Natural killer cell (primary cell): ENCODE results near the gene LMBR1. TPM values are rescaled to one million over a fixed set of nuclear protein-coding genes. Genes with fewer than 3 reads are reported as not detected.
"Not testable (repeated sequence)": the region's sequence is repeated elsewhere in the genome, so short reads cannot be mapped to it uniquely, and the experiment has no call there.

ENCODE experiments used
- ATAC-seq, 3 donors: fragments of 150-1000 bp in 2 of 3; fragments of 200-7000 bp in 1 of 3; cut with Tn5 transposase; 1 replicate in 1 of 3; 2 replicates in 2 of 3; pipeline ENCODE4 v1.10.0; 2021; ENCODE audit warnings: mild to moderate bottlenecking in 2 of 3, moderate library complexity in 2 of 3
- DNase-seq, 2 donors: peaks; one replicate each; pipeline versions ENCODE4 v3.0.0 to v3.0.0-alpha.2; 2013 to 2021; ENCODE audit warnings: mixed read lengths in 1 of 2
- H3K27ac ChIP-seq: one replicate; pipeline ENCODE4 v1.5.1; 2013; ENCODE audit warnings: mild to moderate bottlenecking, low read length
- H3K27me3 ChIP-seq: one replicate; pipeline ENCODE4 v1.6.1; 2013; ENCODE audit warnings: low read length; ENCODE audit not compliant: control insufficient read depth, insufficient read depth
- H3K36me3 ChIP-seq: one replicate; pipeline ENCODE4 v1.6.1; 2013; ENCODE audit warnings: low read length; ENCODE audit not compliant: control insufficient read depth, insufficient read depth
- H3K4me1 ChIP-seq: one replicate; pipeline ENCODE4 v1.6.1; 2013; ENCODE audit warnings: low read length; ENCODE audit not compliant: control insufficient read depth, insufficient read depth
- H3K4me3 ChIP-seq: one replicate; pipeline ENCODE4 v1.5.1; 2013; ENCODE audit warnings: low read length
- H3K9me3 ChIP-seq: one replicate; pipeline ENCODE4 v1.6.1; 2013; ENCODE audit warnings: low read length; ENCODE audit not compliant: control insufficient read depth, insufficient read depth
- H3K27ac Mint-ChIP-seq, 2 donors: one replicate each; pipeline ENCODE4 v1.8.0; 2022; ENCODE audit warnings: mild to moderate bottlenecking in 2 of 2, mixed read lengths in 2 of 2, moderate library complexity in 1 of 2
- H3K27me3 Mint-ChIP-seq, 2 donors: one replicate each; pipeline ENCODE4 v1.8.0; 2022; ENCODE audit warnings: low read depth in 2 of 2, mixed read lengths in 2 of 2
- H3K36me3 Mint-ChIP-seq: one replicate; pipeline ENCODE4 v1.8.0; 2022; ENCODE audit warnings: mixed read lengths
- H3K4me1 Mint-ChIP-seq, 2 donors: one replicate each; pipeline ENCODE4 v1.8.0; 2022; ENCODE audit warnings: mixed read lengths in 2 of 2
- H3K4me3 Mint-ChIP-seq: one replicate; pipeline ENCODE4 v1.8.0; 2022; ENCODE audit warnings: mild to moderate bottlenecking, moderate library complexity, mixed read lengths
- H3K9me3 Mint-ChIP-seq, 2 donors: one replicate each; pipeline ENCODE4 v1.8.0; 2022; ENCODE audit warnings: mixed read lengths in 2 of 2
- WGBS: methylation state at CpG from one replicate; pipeline ENCODE4 v1.1.7; 2013; ENCODE audit warnings: missing lambda C conversion rate; ENCODE audit not compliant: insufficient coverage; 5-methylcytosine and 5-hydroxymethylcytosine counted together
- intact Hi-C: fragments of 100-400 bp; cut with micrococcal nuclease; formaldehyde crosslinking; loops from one replicate; pipeline ENCODE4 v1.14.2; 2022
- total RNA-seq, 4 donors: library from RNA; stranded (reverse); fragments of 120-200 nt in 1 of 4; gene quantifications; one replicate each; pipeline versions ENCODE4 v1.2.3 to v1.2.4, GENCODE V29; 2013 to 2022
- TF ChIP-seq, protein P1 (sequence below): fragments of 200-600 bp; IDR thresholded peaks from one replicate; pipeline ENCODE4 v1.8.0; 2022; ENCODE audit warnings: antibody characterized with exemption

Gene LMBR1
- total RNA-seq, 3 donors from 2014 or later (not counting 1 experiment from before 2014, with no cell fraction given): 60.4 to 71.7 (median 66.1) TPM

DNA sequence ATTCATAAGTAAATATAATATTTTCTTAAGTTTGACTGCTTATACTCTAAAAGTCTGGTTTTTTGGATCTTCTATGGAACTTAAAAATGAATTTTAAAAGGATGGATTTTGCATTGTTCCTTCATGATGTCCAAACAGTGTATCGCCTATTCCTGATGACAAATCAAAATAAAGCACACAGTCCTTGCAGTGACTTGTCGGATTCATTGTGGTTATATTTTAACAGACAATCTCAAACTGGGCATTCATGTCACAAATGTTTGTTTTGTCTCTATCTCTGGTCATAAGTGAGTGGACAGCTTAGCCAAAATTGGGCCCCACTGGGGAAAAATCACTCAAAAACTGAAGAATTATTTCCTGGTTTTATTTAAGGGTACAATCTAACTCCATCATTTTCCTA is 74.8 kb downstream of the LMBR1 start:
- Histone ChIP-seq H3K36me3 (no peaks in the 10 kb centered on the region), H3K27me3 (no peaks in the 10 kb centered on the region), H3K9me3 (no peaks in the 10 kb centered on the region), H3K4me3 (no peak overlapping the region), H3K4me1 (no peaks in the 10 kb centered on the region), H3K27ac (no peak overlapping the region)
- no peak overlapping the region for H3K27ac Mint-ChIP-seq
- DNase-seq (no peak), ATAC-seq (no peak)
- H3K27me3 Mint-ChIP-seq: no peaks in the 10 kb centered on the region
- no peaks in the 10 kb centered on the region for H3K36me3 Mint-ChIP-seq
- H3K4me1 Mint-ChIP-seq: no peaks in the 10 kb centered on the region
- no peaks in the 10 kb centered on the region for H3K9me3 Mint-ChIP-seq
- H3K4me3 Mint-ChIP-seq: no peak overlapping the region
- TF ChIP-seq, protein P1, sequence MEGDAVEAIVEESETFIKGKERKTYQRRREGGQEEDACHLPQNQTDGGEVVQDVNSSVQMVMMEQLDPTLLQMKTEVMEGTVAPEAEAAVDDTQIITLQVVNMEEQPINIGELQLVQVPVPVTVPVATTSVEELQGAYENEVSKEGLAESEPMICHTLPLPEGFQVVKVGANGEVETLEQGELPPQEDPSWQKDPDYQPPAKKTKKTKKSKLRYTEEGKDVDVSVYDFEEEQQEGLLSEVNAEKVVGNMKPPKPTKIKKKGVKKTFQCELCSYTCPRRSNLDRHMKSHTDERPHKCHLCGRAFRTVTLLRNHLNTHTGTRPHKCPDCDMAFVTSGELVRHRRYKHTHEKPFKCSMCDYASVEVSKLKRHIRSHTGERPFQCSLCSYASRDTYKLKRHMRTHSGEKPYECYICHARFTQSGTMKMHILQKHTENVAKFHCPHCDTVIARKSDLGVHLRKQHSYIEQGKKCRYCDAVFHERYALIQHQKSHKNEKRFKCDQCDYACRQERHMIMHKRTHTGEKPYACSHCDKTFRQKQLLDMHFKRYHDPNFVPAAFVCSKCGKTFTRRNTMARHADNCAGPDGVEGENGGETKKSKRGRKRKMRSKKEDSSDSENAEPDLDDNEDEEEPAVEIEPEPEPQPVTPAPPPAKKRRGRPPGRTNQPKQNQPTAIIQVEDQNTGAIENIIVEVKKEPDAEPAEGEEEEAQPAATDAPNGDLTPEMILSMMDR: no peak
- intact Hi-C loops: no loop called here
- WGBS: 91% methylated on average over 2 of the region's 2 CpGs

DNA sequence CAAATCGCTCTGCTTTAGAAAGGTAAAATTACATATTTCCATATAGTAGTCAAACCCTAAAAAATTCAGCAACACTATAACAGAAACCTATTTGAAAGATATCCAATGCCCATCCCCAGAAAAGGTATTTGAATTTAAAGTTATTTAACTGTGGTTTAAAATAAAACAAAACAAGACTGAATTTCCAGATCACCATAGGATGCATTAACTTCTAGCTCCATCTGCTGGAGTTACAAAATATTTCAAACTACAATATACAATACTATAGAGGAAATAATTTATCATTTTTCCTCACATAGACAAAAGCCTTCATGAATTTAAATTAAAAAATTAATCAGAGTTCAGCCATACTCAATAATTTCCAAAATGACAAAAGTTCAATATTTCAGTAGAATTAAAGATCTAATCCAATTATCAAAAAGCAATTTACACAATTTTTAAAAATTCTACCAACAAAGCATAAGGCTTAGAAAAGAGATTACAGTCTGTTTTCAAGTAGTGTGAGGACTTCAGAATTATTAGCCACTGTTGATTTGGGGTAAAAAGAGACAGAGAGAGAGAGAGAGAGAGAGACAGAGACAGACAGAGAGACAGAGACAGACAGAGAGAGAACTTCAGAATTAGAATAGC is 75.9 kb downstream of the LMBR1 start:
- H3K27me3 ChIP-seq: no peaks in the 10 kb centered on the region
- no peak overlapping the region for H3K27ac ChIP-seq
- Mint-ChIP-seq H3K27me3 (no peaks in the 10 kb centered on the region), H3K27ac (no peak overlapping the region), H3K4me3 (no peak overlapping the region), H3K9me3 (no peaks in the 10 kb centered on the region), H3K4me1 (no peaks in the 10 kb centered on the region), H3K36me3 (no peaks in the 10 kb centered on the region)
- TF ChIP-seq, protein P1: no peak
- no peaks in the 10 kb centered on the region for H3K9me3 ChIP-seq
- H3K4me3 ChIP-seq: no peak overlapping the region
- intact Hi-C loops: no loop called here
- ATAC-seq (no peak), DNase-seq (peak in 1 of 2 donors; percentile 31)
- H3K4me1 ChIP-seq: no peaks in the 10 kb centered on the region
- no peaks in the 10 kb centered on the region for H3K36me3 ChIP-seq
- no CpG with 5 or more reads among the region's 1 CpG for WGBS

DNA sequence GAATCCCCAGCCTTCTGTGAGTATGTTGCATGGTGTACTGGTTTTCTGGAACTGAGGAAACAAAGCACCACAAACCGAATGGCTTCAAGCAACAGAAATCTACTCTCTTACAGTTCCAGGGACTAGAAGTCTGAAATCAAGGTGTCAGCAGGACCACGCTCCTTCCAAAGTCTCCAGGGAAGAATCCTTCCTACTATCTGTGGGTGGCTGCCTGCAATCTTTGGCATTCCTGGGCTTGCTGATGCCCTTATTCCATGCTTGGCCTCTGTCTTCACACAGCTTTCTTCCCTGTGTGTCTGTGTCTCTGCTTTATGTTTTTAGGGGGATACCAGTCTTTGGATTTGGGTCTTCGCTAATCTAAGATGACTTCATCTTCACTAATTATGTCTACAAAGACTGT is 81.3 kb downstream of the LMBR1 start:
- Histone ChIP-seq H3K27ac (no peak overlapping the region), H3K4me3 (no peak overlapping the region), H3K4me1 (no peaks in the 10 kb centered on the region), H3K36me3 (peaks cover 4% of the 10 kb centered on the region), H3K27me3 (no peaks in the 10 kb centered on the region), H3K9me3 (no peaks in the 10 kb centered on the region)
- no peak for DNase-seq
- intact Hi-C loops: no loop called here
- H3K36me3 Mint-ChIP-seq: no peaks in the 10 kb centered on the region
- no peaks in the 10 kb centered on the region for H3K9me3 Mint-ChIP-seq
- 96% methylated on average over 2 of the region's 3 CpGs for WGBS
- TF ChIP-seq, protein P1: no peak
- H3K4me1 Mint-ChIP-seq: no peaks in the 10 kb centered on the region
- no peak for ATAC-seq
- no peak overlapping the region for H3K27ac Mint-ChIP-seq
- no peaks in the 10 kb centered on the region for H3K27me3 Mint-ChIP-seq
- H3K4me3 Mint-ChIP-seq: no peak overlapping the region

DNA sequence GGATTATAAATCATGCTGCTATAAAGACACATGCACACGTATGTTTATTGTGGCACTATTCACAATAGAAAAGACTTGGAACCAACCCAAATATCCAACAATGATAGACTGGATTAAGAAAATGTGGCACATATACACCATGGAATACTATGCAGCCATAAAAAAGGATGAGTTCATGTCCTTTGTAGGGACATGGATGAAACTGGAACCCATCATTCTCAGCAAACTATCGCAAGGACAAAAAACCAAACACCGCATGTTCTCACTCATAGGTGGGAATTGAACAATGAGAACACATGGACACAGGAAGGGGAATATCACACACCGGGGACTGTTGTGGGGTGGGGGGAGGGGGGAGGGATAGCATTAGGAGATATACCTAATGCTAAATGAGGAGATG is 89.3 kb downstream of the LMBR1 start:
- H3K36me3 ChIP-seq, H3K4me1 Mint-ChIP-seq, H3K36me3 Mint-ChIP-seq, H3K27me3 ChIP-seq, H3K4me1 ChIP-seq, H3K27me3 Mint-ChIP-seq, H3K27ac Mint-ChIP-seq, intact Hi-C loops, ATAC-seq, H3K9me3 Mint-ChIP-seq, H3K9me3 ChIP-seq, H3K4me3 Mint-ChIP-seq, H3K27ac ChIP-seq, DNase-seq, H3K4me3 ChIP-seq: not testable (repeated sequence)
- no CpG with 5 or more reads among the region's 4 CpGs for WGBS
